K562 (cell line): ENCODE measurements around the gene KIF27. TPM values are rescaled to one million over a fixed set of nuclear protein-coding genes. Genes with fewer than 3 reads are reported as not detected.
A peak's percentile ranks its signal among the peaks of the same experiment; 100 is the strongest.
"Not testable (repeated sequence)": the region's sequence is repeated elsewhere in the genome, so short reads cannot be mapped to it uniquely, and the experiment has no call there.

Experiments
- ATAC-seq: fragments of 200-7000 bp; cut with Tn5 transposase; 3 replicates; pipeline ENCODE4 v1.9.1; 2020; ENCODE audit warnings: moderate library complexity
- BruUV-seq: library from RNA; stranded (reverse); fragments of 400-500 nt; replicated peaks from 2 replicates; lab custom pipeline; 2021; lab: Mats Ljungman, UMichigan
- CTCF ChIA-PET: fragments of 300-600 bp; formaldehyde crosslinking; extraction: SDS; loops from one replicate; lab custom pipeline; 2021; ENCODE audit warnings: low intra/inter-chr PET ratio; lab: Yijun Ruan, JAX
- POLR2A ChIA-PET: fragments of 300-600, 350-650 bp; sonication (Branson Sonifier 250); formaldehyde crosslinking; extraction: SDS; loops from one replicate; lab custom pipeline; 2021; ENCODE audit warnings: antibody characterized with exemption, inconsistent platforms; lab: Yijun Ruan, JAX
- DNase-seq, 4 experiments: peaks; one replicate each; pipeline versions ENCODE4 v3.0.0 to v3.0.0-alpha.2; 2011 to 2018; ENCODE audit warnings: low spot score in 3 of 4, mixed read lengths in 3 of 4; ENCODE audit errors: extremely low read depth in 1 of 4
- FAIRE-seq: peaks from 2 replicates; lab custom pipeline; 2011; peaks lifted over from hg19 to GRCh38; lab: Jason Lieb, UNC
- H2AFZ ChIP-seq: 2 replicates; pipeline ENCODE4 v1.6.0; 2011; ENCODE audit warnings: low read depth, low read length, control low read depth, inconsistent platforms
- H3K27ac ChIP-seq: fragments of 200-600 bp; 3 replicates; pipeline ENCODE4 v1.8.0; 2011; ENCODE audit warnings: low read depth, mild to moderate bottlenecking, control low read depth, inconsistent platforms, low read length, moderate library complexity, mixed read lengths; ENCODE audit errors: extremely low read depth
- H3K27me3 ChIP-seq, 2 experiments: fragments of 300-600 bp in 1 of 2; 2 replicates in 1 of 2; 3 replicates in 1 of 2; pipeline versions ENCODE4 v1.6.0 to v1.8.0; 2011; ENCODE audit warnings: inconsistent platforms in 2 of 2, low read length in 2 of 2, mild to moderate bottlenecking in 1 of 2, mixed read lengths in 1 of 2, moderate library complexity in 1 of 2; ENCODE audit not compliant: control insufficient read depth in 2 of 2, insufficient read depth in 2 of 2
- H3K36me3 ChIP-seq: fragments of 300-600 bp; 3 replicates; pipeline ENCODE4 v1.8.0; 2011; ENCODE audit warnings: mild to moderate bottlenecking, low read length, inconsistent platforms; ENCODE audit not compliant: control insufficient read depth, insufficient read depth
- H3K4me1 ChIP-seq, 2 experiments: fragments of 200-600 bp in 1 of 2; replicated peaks in 1 of 2; 2 replicates in 1 of 2; 3 replicates in 1 of 2; pipeline versions ENCODE4 v1.5.1 to v1.8.0; 2011; ENCODE audit warnings: inconsistent platforms in 2 of 2, low read length in 2 of 2, mild to moderate bottlenecking in 1 of 2, mixed read lengths in 1 of 2, moderate library complexity in 1 of 2; ENCODE audit not compliant: control insufficient read depth in 2 of 2, insufficient read depth in 2 of 2
- H3K4me2 ChIP-seq: 2 replicates; pipeline ENCODE4 v1.6.1; 2011; ENCODE audit warnings: low read length, control low read depth, inconsistent platforms, mixed read lengths; ENCODE audit not compliant: insufficient read depth
- H3K4me3 ChIP-seq: fragments of 200-600 bp; sonication (generic), shearing (Covaris generic); 2 replicates; pipeline ENCODE4 v1.5.1; 2016; ENCODE audit warnings: control low read depth, inconsistent platforms
- H3K79me2 ChIP-seq: fragments of 200-600 bp; 3 replicates; pipeline ENCODE4 v1.8.0; 2011; ENCODE audit warnings: low read length, inconsistent platforms; ENCODE audit not compliant: control insufficient read depth, insufficient read depth
- H3K9ac ChIP-seq, 2 experiments: 2 replicates each; pipeline versions ENCODE4 v1.6.0 to v1.6.1; 2011; ENCODE audit warnings: low read depth in 2 of 2, low read length in 2 of 2, control low read depth in 1 of 2, inconsistent platforms in 1 of 2, mild to moderate bottlenecking in 1 of 2, mixed read lengths in 1 of 2; ENCODE audit not compliant: insufficient read depth in 1 of 2
- H3K9me1 ChIP-seq: one replicate; pipeline ENCODE4 v1.6.0; 2011; ENCODE audit warnings: inconsistent platforms, mild to moderate bottlenecking, low read length, moderate library complexity; ENCODE audit not compliant: control insufficient read depth, insufficient read depth
- H3K9me3 ChIP-seq: replicated peaks from 2 replicates; pipeline ENCODE4 v1.5.1; 2011; ENCODE audit warnings: low read depth, low read length, inconsistent platforms; ENCODE audit not compliant: control insufficient read depth, insufficient read depth
- H4K20me1 ChIP-seq: replicated peaks from 2 replicates; pipeline ENCODE4 v1.6.1; 2011; ENCODE audit warnings: low read length, inconsistent platforms, mixed read lengths; ENCODE audit not compliant: control insufficient read depth, insufficient read depth
- ATF3 ChIP-seq, 2 experiments: fragments of 450-650 bp in 1 of 2; sonication (generic) in 1 of 2; formaldehyde crosslinking in 1 of 2; IDR thresholded peaks in 1 of 2; conservative IDR thresholded peaks in 1 of 2; 2 replicates each; pipeline versions ENCODE4 v1.6.1 to v1.8.1; 2016 to 2023; ENCODE audit warnings: mild to moderate bottlenecking in 2 of 2, moderate library complexity in 2 of 2, inconsistent platforms in 1 of 2, missing genetic modification reagents in 1 of 2
- CEBPG ChIP-seq, 3 experiments: fragments of 200-800 bp in 1 of 3; sonication (Bioruptor generic) in 1 of 3; sonication (generic) in 1 of 3; formaldehyde crosslinking in 1 of 3; IDR thresholded peaks in 2 of 3; conservative IDR thresholded peaks in 1 of 3; 2 replicates each; pipeline versions ENCODE4 v1.6.1 to v1.8.0; 2016 to 2022; ENCODE audit warnings: missing compliant biosample characterization in 2 of 3, missing genetic modification characterization in 2 of 3, mild to moderate bottlenecking in 1 of 3, missing genetic modification reagents in 1 of 3
- FOSL1 ChIP-seq: fragments of 200-800 bp; sonication (Bioruptor generic); conservative IDR thresholded peaks from 2 replicates; pipeline ENCODE4 v1.6.1; 2016; ENCODE audit warnings: missing genetic modification characterization, missing compliant biosample characterization
- JUN ChIP-seq, 2 experiments: sonication (generic) in 1 of 2; formaldehyde crosslinking in 1 of 2; IDR thresholded peaks; 2 replicates each; pipeline versions ENCODE4 v1.6.1 to v1.8.0; 2012 to 2022; ENCODE audit warnings: borderline replicate concordance in 2 of 2, mild to moderate bottlenecking in 2 of 2, improper control_type of control experiment in 1 of 2, low read depth in 1 of 2, low read length in 1 of 2, missing genetic modification reagents in 1 of 2
- JUND ChIP-seq, 2 experiments: IDR thresholded peaks; 2 replicates in 1 of 2; 3 replicates in 1 of 2; pipeline ENCODE4 v1.6.1; 2011; ENCODE audit warnings: borderline replicate concordance in 2 of 2, low read depth in 2 of 2, low read length in 2 of 2, improper control_type of control experiment in 1 of 2, missing biosample characterization in 1 of 2, missing genetic modification characterization in 1 of 2, missing genetic modification reagents in 1 of 2
- whole genome bisulfite sequencing: fragments of 100-300 bp; shearing (Covaris generic); methylation state at CpG from one replicate; pipeline ENCODE4 v1.1.6; 2016; ENCODE audit warnings: low coverage, mixed read lengths; ENCODE audit not compliant: insufficient coverage; ENCODE audit errors: missing lambda C conversion rate; 5-methylcytosine and 5-hydroxymethylcytosine counted together
- in situ Hi-C: fragments of 300-500 bp; cut with MboI; formaldehyde crosslinking; loops from 4 replicates; pipeline ENCODE4 v1.15.0; 2018; ENCODE audit warnings: inconsistent platforms, mixed read lengths
- intact Hi-C: fragments of 100-400 bp; cut with micrococcal nuclease; formaldehyde crosslinking; loops from 2 replicates; pipeline ENCODE4 v1.14.2; 2022
- polyA plus RNA-seq, 8 experiments: library from polyadenylated mRNA; depleted of rRNA in 4 of 8; stranded (reverse) in 5 of 8; unstranded in 3 of 8; fragments of >200 nt; fragmentation: Nextera tagmentation in 2 of 8; fragmentation: Illumina TruSeq in 1 of 8; extraction: Ambion mirVana in 2 of 8; extraction: Trizol in 1 of 8; gene quantifications; 2 replicates each; pipeline versions ENCODE4 v1.2.1 to v1.2.3, GENCODE V29; 2011 to 2014; ENCODE audit warnings: inconsistent platforms in 1 of 8, missing spikeins in 1 of 8
- total RNA-seq, 7 experiments: library from RNA; depleted of rRNA in 6 of 7; stranded (reverse); fragments of >200 nt in 6 of 7; fragmentation: Illumina TruSeq in 2 of 7; extraction: Trizol in 2 of 7; gene quantifications; 2 replicates each; pipeline versions ENCODE4 v1.2.1 to v1.2.3, GENCODE V29; 2011 to 2021; ENCODE audit warnings: low replicate concordance in 1 of 7

Gene KIF27
- total and polyA plus RNA-seq, 9 of the 15 experiments (the other 6 are each of a cell fraction or from before 2014, with no cell fraction given), result 0.32 to 2.4 (median 0.98) TPM

GRCh38 chr9:83885559-83886240 is 35.5 kb downstream of the KIF27 start:
- FAIRE-seq, result not testable (repeated sequence)
- ATAC-seq, result peak; percentile 43; the same call in 1 of the 3 replicates

More at GRCh38 chr9:83885559-83886240, 35.5 kb downstream of the KIF27 start:
- H3K4me2 ChIP-seq; H3K9me1 ChIP-seq; H3K4me1 ChIP-seq; CTCF ChIA-PET; BruUV-seq; H4K20me1 ChIP-seq; H3K36me3 ChIP-seq; intact Hi-C loops; H3K27ac ChIP-seq; in situ Hi-C loops; H2AFZ ChIP-seq; H3K79me2 ChIP-seq; DNase-seq; H3K27me3 ChIP-seq; H3K9me3 ChIP-seq; H3K4me3 ChIP-seq; H3K9ac ChIP-seq; TF ChIP-seq JUND (tag; IDR thresholded peaks at IDR 0.05; ENCODE audit: borderline replicate concordance, low read depth, low read length); ATF3 (CRISPR knock-in tag; conservative IDR thresholded peaks at IDR 0.05); CEBPG (CRISPR knock-in tag; IDR thresholded peaks at IDR 0.05); JUN (CRISPR knock-in tag; IDR thresholded peaks at IDR 0.05; ENCODE audit: borderline replicate concordance): not testable (repeated sequence)
- POLR2A ChIA-PET, result interaction anchor here (0.6 kb wide), 1 partner anchor 19 kb away, joined by 4 read pairs; no protein-coding TSS in a partner anchor
- TF ChIP-seq JUND (IDR thresholded peaks at IDR 0.05; ENCODE audit: borderline replicate concordance, low read depth, low read length) (0 out of 2 replicates have a peak, but pooled peaks have one; percentile 27), ATF3 (IDR thresholded peaks at IDR 0.05) (peak; percentile 67), CEBPG (tag; conservative IDR thresholded peaks at IDR 0.05 in 1 of 2, IDR thresholded peaks at IDR 0.05 in 1 of 2) (0 out of 4 replicates have a peak, but pooled peaks of 1 of the 2 experiments have one; percentile 32), JUN (IDR thresholded peaks at IDR 0.05; ENCODE audit: borderline replicate concordance, low read depth, low read length) (0 out of 2 replicates have a peak, but pooled peaks have one; percentile 12), FOSL1 (tag) (peak; percentile 72)
- WGBS, result 14% methylated on average over 3 of the region's 3 CpGs
